GM21360 (cell line): ENCODE measurements around the gene STPG3.

Experiments
- ATAC-seq: cut with Tn5 transposase; IDR thresholded peaks from one replicate; pipeline ENCODE4 v1.9.1; 2021; ENCODE audit warnings: mild to moderate bottlenecking, moderate library complexity; ENCODE audit not compliant: unreplicated experiment

Gene STPG3

GRCh38 chr9:137299938-137300337 lies 48.9 kb downstream of the STPG3 start:
- ATAC-seq = no peak

- no peak for ATAC-seq
Measured at GRCh38 chr9:137300567-137301080, 49.5 kb downstream of the STPG3 start.

- ATAC-seq = no peak
Measured at GRCh38 chr9:137301081-137301947, 50.2 kb downstream of the STPG3 start.

- peak; percentile 59 for ATAC-seq
Measured at GRCh38 chr9:137302118-137302448, 51.0 kb downstream of the STPG3 start, which contains the start of gene NRARP. TSS of gene NRARP (minus strand) at chr9:137302271. CDS start at chr9:137301928, 343 bp downstream.

- ATAC-seq = peak; percentile 35
Measured at GRCh38 chr9:137302449-137303150, 51.5 kb downstream of the STPG3 start.
